A673 (cell line): Measurements from ENCODE around the gene EPHB2.

Experiments used
- CTCF ChIP-seq: fragments of 300-800, 200-600 bp; sonication (generic); conservative IDR thresholded peaks from 2 replicates; pipeline ENCODE4 v1.5.1; 2017; ENCODE audit warnings: low read depth, mild to moderate bottlenecking, antibody characterized with exemption, low read length, moderate library complexity, mixed read lengths
- EZH2 ChIP-seq: fragments of 200-600 bp; sonication (generic); IDR thresholded peaks from 2 replicates; pipeline ENCODE4 v1.6.1; 2017; ENCODE audit warnings: borderline replicate concordance, low read depth, mild to moderate bottlenecking, mixed read lengths, antibody characterized with exemption, low read length; ENCODE audit not compliant: poor library complexity, severe bottlenecking

DNA sequence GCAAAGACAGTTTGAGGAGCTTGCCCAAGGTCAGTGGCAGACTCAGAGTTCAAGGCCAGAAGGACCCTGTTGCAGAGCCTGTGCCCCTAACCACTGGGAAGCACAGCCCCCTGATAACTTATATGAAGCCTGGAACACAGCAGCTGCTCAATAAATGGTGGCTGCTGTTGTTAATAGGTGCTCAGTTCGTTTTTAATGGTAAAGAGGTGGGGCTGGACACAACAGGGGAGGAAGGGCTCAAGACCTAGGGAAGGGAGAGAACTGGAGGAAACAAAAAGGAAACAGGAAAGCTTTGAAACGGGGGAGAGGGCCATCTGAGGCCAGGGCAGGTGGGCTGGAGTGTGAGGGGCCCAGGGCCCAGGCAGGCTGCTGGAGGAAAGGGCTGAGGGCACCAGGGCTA, 136.6 kb downstream of the EPHB2 start:
- TF ChIP-seq CTCF (no peak), EZH2 (no peak)
